C4-2B (cell line): Measurements from ENCODE around the gene MELK.
A peak's percentile ranks its signal among the peaks of the same experiment; 100 is the strongest.
"Not testable (repeated sequence)": the region's sequence is repeated elsewhere in the genome, so short reads cannot be mapped to it uniquely, and the experiment has no call there.

ENCODE experiments used
- H3K27ac ChIP-seq: fragments of 450-650 bp; 2 replicates; pipeline ENCODE4 v1.5.1; 2017
- ZFX ChIP-seq: fragments of 450-650 bp; IDR thresholded peaks from 2 replicates; pipeline ENCODE4 v1.6.1; 2017
- TF ChIP-seq, protein P1 (sequence below): fragments of 450-650 bp; conservative IDR thresholded peaks from 2 replicates; pipeline ENCODE4 v1.5.1; 2017; ENCODE audit warnings: mild to moderate bottlenecking

MELK gene

DNA sequence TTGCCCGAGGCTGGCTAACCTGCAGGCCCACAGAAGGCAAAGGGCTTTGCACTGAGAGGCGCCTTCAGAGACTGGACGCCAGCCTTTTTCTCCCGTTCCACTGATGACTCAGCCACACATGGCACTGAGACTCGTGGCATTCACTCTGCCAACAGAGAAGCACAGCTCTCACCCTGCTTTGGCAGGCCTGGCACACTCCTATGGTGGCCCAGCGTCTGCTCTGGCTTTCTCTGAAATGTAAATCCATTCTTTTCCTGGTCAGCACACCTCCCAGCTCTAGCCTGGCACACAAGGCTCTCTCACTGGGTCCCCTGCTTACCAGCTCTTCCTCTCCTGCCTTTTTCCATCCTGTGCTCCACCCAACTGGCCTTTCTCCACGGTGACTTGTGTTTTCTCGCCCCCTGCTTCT lies 5.9 kb upstream of the MELK start:
- H3K27ac ChIP-seq = peak overlapping the region; percentile 7; the same call in 1 of the 2 replicates
- TF ChIP-seq, protein P1, sequence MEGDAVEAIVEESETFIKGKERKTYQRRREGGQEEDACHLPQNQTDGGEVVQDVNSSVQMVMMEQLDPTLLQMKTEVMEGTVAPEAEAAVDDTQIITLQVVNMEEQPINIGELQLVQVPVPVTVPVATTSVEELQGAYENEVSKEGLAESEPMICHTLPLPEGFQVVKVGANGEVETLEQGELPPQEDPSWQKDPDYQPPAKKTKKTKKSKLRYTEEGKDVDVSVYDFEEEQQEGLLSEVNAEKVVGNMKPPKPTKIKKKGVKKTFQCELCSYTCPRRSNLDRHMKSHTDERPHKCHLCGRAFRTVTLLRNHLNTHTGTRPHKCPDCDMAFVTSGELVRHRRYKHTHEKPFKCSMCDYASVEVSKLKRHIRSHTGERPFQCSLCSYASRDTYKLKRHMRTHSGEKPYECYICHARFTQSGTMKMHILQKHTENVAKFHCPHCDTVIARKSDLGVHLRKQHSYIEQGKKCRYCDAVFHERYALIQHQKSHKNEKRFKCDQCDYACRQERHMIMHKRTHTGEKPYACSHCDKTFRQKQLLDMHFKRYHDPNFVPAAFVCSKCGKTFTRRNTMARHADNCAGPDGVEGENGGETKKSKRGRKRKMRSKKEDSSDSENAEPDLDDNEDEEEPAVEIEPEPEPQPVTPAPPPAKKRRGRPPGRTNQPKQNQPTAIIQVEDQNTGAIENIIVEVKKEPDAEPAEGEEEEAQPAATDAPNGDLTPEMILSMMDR = no peak
- no peak for TF ChIP-seq ZFX

DNA sequence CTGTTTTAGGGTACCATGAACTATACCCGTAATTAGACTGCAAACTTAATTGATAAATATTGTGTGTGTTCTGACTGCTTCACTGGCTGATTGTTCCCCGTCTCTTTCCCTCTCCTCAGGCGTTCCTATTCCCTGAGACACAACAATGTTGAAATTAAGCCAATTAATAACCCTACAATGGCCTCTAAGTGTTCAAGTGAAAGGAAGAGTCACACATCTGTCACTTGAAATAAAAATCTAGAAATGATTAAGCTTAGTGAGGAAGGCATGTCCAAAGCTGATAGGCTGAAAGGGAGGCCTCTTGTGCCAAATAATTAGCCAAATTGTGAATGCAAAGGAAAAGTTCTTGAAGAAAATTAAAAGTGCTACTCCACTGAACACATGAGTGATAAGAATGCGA lies 4.0 kb upstream of the MELK start:
- H3K27ac ChIP-seq = not testable (repeated sequence)

DNA sequence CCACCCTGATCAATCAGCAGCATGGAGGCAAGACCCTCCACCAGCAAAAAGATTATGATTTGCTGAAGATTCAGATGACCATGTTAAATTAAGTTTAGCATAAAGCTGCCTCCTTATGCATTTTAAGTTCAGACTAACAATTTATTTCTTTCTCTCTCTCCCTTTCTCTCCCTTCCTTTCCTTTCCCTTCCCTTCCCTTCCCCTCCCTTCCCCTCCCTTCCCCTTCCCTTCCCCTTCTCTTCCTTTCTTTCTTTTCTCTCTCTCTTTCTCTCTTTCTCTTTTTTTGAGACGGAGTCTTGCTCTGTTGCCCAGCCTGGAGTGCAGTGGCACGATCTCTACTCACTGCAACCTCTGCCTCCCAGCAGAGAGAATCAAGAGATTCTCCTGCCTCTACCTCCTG lies 1.4 kb upstream of the MELK start:
- TF ChIP-seq ZFX = no peak
- TF ChIP-seq, protein P1 = no peak
- H3K27ac ChIP-seq = no peak overlapping the region

DNA sequence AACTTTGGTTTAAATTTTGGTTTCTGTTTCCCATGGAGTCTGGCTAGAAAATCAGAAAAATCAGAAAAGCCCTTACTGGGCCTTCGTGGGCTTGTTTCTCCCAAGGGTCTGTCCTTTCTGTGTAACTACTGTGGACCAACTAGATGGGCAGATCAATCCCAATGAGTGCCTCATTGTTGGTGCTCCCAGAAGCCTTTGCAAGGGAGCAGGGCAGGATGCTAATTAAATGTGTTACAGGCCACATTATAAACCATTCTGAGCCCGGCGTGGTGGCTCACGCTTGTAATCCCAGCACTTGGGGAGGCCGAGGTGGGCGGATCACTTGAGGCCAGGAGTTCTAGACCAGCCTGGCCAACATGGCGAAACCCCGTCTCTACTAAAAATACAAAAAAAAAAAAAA lies 1.4 kb downstream of the MELK start:
- peak overlapping the region; percentile 85 for H3K27ac ChIP-seq

DNA sequence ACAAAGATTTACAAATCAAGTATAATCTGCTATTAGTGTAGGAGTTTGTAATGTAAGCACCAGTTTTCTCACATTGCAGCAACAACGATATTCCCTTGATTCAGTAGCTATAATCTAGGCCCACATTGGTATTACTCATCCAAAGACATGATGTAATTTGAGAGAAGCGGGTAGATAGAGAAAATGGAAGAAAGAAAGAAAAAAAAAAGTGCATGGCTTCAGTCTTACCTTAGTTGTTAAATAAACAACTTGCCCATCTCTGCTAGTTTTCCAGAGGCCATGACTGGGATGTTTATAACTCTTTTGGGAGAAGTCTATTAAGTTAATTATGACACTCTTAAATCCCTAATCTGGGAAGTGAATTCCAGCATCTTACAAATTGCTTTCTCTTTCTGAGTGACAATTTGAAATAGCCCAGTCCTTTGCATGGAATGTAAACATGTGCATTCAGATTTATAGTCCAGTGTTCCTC lies 2.8 kb downstream of the MELK start:
- no peak for TF ChIP-seq ZFX
- TF ChIP-seq, protein P1 = no peak
- no peak overlapping the region for H3K27ac ChIP-seq

DNA sequence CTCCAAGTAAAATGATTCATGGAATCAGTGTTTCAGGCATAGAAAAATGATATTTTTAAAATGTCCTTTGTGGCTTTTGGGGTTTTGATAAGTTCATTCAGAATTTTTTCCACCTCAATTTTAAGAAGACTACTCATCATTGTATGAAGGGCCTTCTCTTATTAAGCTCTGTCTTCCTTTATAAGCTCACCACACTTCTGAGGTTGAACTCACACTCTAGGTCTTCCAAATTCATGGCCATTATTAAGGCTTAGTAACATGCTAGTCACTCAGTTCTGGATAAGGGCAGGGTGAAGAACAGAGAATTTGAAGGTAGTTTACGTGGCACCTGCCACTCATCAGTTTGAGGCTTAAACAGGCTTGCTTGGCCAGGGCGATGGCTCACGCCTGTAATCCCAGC lies 4.2 kb downstream of the MELK start:
- TF ChIP-seq, protein P1 = no peak
- no peak for TF ChIP-seq ZFX
- H3K27ac ChIP-seq = no peak overlapping the region

DNA sequence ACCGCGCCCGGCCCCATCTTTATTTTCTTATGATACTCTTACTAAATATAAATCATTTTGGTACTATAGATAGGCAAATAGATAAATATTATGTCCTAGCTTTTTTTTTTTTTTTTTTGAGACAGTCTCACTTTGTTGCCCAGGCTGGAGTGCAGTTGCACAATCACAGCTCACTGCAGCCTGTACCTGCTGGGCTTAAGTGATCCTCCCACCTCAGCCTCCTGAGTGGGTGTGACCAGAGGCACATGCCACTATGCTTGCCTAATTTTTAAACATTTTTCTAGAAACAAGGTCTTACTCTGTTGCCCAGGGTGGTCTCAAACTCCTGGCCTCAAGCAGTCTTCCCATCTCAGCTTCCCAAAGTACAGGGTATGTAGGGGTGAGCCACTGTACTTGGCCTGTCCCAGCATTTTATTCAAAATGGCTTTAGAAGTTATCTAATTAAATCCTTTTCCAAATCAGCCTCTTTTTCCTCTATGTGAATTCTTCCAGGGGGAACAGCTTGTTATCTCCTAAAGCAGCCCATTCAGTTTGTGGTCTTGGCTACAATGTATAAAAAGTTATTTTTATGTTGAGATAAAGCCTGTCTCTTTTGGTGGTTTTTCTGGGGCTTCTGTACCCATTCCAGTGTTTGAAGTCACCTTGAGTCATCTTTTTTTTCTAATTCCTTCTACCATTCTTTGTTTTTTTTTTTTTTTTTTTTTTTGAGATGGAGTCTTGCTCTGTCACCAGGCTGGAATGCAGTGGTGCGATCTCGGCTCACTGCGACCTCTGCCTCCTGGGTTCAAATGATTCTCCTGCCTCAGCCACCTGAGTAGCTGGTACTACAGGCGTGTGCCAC lies 12.1 kb downstream of the MELK start:
- no peak overlapping the region for H3K27ac ChIP-seq
- no peak for TF ChIP-seq ZFX
- TF ChIP-seq, protein P1 = no peak

DNA sequence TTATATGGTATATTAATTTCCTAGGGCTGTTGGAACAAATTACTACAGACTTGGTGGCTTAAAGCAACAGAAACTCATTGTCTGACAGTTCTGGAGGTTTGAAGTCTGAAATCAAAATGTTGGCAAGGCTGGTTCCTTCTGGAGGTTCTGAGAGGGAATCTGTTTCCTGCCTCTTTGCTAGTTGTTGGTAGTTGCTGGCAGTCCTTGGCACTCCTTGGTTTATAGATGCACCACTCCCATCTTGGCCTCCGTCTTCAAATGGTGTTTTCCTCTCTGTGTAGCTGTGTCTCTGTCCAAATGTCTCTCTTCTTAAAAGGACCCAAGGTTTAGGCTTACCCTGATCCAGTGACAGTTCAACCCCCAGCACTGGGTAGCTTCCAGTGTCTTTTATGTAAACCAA lies 17.5 kb downstream of the MELK start:
- TF ChIP-seq, protein P1 = no peak
- no peak for TF ChIP-seq ZFX
- no peak overlapping the region for H3K27ac ChIP-seq
